ENCODE measurements around the gene TBX2.

Gene TBX2

DNA sequence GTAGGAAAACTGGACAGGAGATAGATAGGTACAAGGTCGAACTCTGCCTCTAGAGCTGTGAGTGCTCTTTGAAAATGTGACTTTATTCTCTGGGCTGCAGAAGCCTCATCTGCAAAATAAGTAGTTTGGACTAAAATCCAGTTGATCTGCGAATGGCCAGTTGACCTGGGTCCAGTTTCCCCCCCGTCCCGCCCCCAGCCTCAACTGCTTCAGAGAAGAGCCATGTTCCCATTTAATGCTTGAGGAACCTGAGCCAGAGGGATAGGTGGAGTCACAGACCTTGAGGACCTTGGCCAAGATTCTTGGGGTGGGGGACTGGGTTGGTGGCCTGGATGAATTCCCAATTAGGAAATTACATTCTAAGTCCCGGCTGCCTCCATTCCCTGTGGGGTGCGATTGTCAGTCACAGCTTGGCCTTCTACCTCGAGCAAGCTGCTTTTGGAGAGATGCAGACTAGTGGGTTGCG, 14.1 kb downstream of the TBX2 start:
- FAIRE-seq (no peak), DNase-seq (ENCODE audit: low spot score) (no peak)

DNA sequence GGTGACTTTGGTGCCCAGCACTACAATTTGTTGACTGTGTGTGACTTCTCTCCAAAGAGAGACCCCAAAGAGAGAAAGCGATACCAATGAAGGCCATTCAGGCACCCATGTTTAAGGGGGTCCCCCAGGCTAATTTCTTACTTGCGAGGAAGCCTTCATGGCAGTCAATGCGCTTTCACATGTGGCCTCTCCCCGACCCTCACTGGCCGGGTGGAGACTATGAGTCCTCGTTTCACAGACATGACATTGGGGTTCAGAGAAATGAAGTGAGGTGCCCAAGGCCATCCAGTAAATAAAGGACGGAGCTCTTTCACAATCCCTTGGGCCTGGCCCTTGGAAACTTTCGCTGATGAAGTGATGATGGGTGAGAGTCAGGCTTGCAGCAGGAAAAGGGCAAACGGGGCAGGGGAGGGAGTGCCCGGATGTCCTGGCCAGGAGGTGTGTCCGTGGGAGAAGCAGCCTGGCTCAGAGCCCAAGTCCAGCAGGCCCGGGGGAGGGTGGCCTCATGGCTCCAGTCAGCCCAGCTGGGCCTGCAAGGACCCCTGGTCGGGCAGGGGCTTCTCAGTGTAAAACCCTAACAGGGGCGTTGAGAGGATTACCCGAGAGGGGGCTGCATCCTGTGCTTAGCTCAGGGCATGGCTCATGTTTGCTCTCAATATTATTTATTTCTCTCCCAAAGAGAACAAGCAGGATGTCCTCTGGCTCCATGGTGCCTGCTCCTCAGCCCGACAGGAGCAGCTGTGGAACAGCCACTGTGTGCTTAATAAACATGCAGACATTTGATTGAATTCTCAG, 14.7 kb downstream of the TBX2 start:
- DNase-seq (ENCODE audit: low spot score) (no peak), FAIRE-seq (no peak)

DNA sequence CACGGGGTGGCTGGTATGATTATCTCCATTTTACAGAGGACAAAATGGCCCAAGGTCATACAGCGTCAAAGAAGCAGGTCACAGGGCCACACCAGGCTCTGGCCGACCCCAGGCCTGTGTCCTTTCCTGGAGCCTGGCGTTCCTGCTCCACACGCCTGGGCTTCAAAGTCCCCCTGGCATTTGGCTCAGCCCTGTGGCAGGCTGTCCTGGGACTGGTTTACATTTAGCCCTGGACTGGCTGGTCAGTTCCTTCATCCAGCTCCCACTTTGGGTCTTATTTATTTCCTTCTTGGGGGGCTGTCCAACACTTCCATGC, 15.3 kb downstream of the TBX2 start:
- FAIRE-seq (no peak), DNase-seq (ENCODE audit: low spot score) (no peak)

DNA sequence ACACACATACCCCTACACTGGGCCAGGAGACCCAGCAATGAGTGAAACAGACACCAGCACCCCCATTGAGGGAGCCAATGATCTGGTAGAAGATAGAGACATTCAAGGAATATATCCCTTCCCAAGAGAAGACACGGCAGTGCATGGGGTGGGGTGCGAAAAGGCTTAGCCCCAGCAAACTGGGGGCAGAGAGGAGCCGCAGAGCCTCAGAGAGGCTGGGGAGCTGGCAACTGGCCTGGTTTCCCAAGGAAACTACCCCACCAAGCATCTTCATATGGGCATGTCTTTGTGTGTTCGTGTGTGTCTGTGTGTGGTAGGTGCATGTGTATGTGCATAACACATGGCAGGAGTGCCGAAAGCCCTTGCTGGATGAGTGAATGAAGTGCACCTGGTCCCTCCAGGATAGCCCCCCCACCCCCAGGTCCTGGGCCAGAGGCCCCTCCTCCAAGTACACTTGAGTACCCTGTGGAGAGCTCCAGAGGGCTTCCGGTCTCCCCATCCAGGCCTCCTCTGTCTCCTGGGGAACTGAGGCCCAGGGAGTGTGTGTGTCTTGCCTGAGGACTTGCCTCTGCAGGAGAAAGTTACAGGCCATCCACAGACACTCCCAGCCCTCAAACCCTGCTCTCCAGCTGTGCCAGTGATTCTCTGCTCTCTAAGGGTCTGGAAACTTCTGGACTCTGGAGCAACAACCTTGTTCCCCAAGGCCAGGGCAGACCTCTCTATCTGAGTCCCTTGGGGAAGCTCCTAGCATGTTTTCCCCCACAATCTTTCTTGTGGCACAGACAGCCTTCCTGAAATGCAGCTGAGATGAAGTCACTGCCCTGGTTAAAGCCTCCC, 15.9 kb downstream of the TBX2 start:
- no peak for FAIRE-seq
- DNase-seq (ENCODE audit: low spot score), result no peak

DNA sequence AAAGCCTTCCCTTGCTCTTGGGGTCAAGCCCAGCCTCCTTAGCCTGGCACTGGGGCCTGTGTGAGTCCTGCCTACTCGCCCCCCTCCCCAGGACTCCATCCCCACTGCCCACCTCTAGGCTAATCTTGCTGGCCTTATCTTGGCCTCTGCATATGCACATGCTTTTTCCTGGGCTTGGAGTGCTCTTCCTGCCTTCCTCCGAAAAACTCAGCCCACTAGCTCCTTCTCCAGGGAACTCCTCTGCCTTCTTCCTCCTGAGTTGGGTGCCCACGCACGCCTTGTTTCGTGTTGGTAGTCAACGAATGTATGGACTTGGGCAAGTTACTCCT, 16.5 kb downstream of the TBX2 start:
- FAIRE-seq (no peak), DNase-seq (ENCODE audit: low spot score) (no peak)

DNA sequence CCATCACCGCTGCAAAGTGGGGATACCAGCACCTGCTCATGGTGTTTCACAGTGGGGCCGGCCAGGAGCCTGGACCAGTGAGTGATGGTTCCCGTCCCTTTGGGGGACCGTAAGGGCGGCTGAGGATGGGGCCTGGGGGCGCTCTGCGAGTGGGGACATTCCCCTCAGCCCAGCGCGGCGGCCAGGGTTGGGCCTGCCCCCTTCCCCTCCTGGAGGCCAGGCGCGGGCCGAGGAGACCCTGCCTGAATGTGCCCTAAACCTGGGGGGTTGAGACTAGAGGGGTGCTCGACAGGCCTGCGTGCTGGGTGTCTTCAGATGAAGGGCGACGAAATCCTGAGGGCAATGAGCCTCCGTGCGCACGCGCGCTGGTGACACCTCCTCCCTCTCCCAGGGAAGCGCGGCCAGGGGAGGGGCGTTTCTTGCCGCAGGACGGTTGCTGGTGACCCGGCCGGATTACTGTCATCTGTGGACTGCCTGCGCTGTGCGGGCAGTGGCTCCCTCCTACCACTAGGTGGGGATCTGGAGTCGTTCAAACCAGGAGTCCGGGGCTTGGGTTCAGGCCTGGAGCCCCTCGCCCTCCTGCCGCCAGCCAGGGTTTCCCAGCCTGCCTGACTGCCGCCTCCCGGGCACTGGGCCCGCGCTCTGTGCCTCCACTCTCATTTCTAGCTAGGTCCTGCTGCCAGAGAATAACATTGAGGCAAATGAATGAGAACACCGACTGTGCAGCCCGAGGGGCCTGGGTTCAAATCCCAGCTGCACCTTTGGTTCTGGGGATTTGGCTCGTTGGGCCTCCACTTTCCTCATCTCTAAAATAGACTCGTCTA, 17.1 kb downstream of the TBX2 start:
- FAIRE-seq, result no peak
- peak; percentile 78 for DNase-seq (ENCODE audit: low spot score)

DNA sequence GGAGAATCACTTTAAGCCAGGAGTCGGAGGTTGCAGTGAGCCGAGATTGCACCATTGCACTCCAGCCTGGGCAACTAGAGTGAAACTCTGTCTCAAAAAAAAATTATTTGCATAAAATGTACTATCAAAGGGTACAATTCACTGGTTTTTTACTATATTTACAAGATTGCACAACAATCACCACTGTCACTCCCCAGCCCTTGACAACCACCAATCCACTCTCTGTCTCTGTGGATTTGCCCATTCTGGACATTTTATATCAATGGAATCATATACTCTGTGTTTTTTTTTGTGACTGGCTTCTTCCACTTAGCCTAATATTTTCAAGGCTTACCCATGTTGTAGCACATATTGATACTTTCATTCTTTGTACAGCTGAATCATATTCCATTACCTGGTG, 18.8 kb downstream of the TBX2 start:
- no peak for DNase-seq (ENCODE audit: low spot score)
- FAIRE-seq, result no peak

DNA sequence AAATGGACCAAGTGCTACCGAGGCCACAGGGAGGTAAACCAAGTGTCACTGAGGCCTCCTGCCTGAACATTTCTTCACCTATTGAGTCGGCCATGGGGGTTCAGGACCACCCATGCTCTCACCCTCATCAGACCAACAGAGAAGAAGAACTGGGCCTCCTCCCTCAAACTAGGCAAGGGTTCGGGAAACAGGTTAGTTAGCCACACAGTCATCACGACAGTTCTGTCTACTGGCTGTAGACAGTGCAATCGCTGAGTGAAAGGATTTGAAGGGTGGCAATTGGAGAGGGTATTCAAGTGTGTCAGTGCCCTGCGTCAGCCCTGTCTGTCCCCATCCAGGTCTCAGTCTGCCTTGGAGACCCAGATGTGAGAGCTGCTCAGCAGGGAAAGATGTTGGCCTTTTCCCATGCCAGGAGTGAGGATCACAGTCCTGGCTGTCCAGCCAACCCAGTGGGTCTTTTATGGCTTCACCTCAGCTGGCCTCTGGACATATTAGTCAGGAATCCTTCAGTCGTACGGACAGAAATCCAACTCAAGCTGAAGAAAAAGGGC, 19.9 kb downstream of the TBX2 start:
- DNase-seq (ENCODE audit: low spot score), result no peak
- FAIRE-seq, result no peak

DNA sequence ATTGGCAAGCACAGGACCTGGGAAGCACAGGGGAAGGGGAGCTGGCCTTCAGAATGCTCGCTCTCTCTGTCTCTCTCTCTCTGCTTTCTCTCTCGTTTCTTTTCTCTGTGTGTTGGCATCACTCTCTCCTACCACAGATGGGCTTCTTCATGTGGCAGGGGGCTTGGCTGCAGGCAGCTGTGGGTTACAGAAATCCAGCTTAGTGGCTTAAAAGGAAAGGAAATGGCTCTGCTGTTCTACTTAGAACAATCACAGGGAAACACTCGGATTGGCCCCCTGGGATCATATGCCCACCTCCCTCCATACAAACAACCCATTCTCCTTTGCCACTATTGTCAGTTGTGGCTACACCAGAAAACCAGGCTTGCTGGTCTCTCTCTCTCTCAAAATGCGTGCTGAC, 20.4 kb downstream of the TBX2 start:
- FAIRE-seq, result no peak
- no peak for DNase-seq (ENCODE audit: low spot score)

DNA sequence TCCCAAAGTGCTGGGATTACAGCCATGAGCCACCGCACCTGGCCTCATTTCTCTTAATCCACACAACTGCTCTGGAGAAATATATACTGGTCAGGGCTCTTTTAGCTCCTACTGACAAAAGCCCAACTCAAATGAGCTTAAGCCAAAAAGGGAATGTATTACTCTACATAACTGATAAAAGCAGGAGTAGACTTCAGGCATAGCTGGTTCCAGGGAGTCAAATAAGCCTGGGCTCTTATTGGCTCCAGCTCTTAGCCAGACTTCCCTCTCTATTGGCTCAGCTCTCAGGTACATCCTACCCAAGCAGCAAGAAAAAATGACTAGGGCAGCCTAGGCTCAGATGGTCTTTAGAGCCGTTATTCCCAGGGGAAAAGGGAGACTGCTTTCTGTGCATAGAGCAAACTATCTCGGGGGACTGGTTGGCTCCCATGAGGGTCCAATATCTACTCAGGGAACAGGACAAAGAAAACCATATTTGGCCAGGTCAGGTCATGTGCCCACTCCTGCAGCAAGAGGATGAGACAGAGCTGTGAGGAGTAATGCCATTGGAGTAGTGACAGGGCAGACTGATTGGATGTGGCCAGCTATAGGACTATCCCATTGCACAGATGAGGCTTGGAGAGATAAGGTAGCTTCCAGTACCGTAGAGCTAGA, 21.2 kb downstream of the TBX2 start:
- DNase-seq (ENCODE audit: low spot score) (no peak), FAIRE-seq (no peak)

DNA sequence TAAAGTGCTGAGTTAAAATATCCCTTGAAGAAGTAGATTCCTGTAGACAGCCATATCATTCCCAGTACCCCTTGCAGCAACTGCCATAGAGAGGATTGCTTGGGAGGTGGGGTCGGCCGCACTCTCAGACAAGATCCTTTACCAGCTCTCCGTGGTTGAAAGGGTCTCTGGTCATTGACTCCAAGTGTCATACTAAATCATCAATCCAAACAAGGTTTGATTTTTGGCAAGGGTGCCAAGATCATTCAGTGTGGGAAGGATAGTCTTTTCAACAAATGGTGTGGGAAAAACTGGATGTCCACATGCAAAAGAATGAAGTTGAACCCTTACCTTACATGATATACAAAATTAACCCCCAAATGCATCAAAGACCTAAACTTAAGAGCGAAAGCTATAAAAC, 21.8 kb downstream of the TBX2 start:
- no peak for FAIRE-seq
- no peak for DNase-seq (ENCODE audit: low spot score)

DNA sequence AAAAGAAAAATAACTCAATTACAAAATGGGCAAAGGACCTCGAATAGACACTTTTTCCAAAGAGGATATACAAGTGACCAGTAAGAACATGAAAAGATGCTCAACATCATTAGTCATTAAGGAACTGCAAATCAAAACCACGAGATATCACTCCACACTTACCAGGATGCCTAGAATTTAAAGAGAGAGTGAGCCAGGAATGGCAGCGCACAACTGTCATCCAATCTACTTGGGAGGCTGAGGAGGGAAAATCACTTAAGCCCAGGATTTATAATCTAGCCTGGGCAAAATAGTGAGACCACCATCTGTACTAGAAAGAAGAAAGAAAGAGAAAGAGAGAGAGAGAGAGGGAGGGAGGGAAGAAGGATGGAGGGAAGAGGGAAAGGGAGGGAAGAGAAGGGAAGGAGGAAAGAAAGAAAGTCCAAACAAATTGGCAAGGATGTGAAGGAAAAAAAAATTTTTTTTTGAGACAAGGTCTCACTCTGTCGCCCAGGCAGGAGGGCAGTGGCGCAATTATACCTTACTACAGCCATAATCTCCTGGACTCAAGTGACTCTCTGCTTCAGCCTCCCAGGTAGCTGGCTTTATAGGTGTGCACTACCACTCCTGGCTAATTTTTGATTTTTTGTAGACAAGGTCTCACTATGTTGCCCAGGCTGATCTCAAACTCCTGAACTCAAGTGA, 22.6 kb downstream of the TBX2 start:
- FAIRE-seq (no peak), DNase-seq (ENCODE audit: low spot score) (no peak)

DNA sequence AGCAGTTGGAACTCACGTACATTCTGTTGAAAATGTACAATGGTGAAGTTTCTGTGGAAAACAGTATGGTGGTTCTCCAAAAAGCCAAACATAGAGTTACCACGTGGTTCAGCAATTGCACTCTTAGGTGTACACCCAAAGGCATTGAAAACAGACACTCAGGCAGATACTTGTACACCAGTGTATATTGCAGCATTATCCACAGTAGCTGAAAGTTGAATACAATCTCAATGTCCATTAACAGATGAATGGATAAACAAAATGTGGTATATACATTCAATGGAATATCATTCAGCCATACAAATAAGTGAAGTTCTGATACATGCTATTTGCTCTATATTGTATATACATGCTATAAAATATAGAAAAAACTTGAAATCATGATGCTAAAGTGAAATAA, 23.2 kb downstream of the TBX2 start:
- FAIRE-seq (no peak), DNase-seq (ENCODE audit: low spot score) (no peak)

DNA sequence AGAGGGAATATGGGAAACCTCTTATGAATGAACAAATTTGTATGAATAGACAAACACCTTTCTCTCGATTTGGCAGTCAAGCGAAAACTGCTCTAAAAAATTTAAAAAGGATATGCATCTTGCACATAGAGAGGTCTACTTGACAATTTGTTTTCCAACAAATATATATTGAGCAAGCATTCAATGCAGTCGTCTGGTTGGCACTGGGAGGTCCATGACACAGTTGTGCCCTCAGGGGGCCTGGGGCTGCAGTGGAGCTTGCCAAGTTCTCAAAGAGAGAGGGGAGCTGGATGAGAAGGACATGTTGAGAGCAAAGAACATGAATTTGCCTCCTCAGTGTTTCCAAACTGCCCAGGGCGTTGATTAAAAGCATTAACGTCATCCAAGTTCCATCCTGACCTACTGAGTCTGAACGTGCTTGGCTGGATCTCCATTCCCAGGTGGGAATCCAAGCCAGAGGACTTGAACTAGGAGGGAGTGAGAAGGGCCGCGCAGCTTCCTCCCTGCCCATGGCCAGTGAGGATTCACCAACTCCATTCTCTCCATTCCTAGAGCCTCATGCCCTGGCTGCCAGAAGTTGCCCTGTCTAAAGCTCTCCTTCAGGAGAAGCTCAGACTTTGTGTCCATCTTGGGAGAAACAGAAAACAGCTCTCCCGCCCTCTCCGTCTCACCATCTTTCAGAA, 24.5 kb downstream of the TBX2 start:
- DNase-seq (ENCODE audit: low spot score), result no peak
- FAIRE-seq, result no peak

DNA sequence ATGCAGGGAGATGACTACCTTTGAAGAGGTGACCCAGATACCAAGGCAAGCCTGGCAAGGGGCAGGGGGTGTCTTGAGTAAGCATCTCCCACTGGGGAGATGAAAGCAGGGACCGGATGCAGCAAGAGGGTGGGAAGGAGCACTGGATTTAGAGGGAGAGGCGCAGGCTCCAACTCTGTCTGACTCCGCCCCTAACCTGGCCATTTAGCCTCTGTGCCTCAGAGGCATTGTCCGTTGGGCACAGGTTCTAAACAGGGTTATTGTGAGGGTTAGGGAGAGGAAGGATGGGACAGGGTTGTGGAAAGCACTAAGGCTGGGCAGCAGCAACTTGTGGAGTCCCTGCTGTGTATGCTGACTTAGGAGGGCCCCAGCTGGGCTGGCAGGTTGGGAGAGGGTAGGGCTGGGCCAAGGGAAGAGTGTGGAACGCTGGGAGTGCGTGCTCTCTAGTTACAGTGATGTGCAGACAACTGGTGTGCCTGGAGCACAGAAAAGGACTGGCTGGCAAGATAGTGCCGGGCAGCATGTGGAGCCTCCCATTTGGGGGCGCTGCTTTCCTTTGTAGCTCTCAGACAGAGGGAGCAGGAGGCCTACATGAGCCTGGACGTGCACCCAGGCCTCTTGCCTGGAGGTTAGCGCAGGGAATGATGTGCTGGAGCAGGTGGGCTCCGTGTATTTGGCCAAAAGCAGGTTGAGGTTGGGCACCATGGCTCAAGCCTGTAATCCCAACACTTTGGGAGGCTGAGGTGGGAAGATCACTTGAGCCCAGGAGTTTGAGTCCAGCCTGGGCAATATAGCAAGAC, 26.2 kb downstream of the TBX2 start:
- DNase-seq (ENCODE audit: low spot score) (no peak), FAIRE-seq (no peak)

DNA sequence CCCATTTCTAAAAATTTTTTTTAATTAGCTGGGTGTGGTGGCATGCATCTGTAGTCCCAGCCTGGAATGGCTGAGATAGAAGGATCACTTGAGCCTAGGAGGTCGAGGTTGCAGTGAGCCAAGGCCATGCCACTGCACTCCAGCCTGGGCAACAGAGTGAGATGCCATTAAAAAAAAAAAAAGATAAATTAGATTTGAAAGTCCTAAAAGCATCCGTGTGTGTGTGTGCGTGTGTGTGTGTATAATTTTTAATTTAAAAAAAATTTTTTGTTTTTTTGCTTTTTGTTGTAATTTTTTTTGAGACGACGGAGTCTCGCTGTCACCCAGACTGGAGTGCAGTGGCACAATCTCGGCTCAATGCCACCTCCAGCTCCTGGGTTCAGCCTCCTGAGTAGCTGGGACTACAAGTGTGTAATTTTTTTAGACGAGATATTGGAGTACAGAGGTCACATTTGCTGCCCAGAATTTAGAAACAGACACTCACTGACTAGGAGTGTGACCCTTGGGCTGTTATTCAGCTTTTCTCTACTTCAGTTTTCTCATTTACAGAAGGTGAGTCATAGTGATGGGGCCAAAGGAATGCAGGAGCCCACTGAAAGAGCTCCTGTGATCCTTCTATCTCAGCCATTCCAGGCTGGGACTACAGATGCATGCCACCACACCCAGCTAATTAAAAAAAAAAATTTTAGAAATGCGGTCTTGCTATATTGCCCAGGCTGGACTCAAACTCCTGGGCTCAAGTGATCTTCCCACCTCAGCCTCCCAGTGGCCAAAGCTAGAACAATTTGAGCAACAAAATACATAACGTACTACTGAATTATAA, 27.1 kb downstream of the TBX2 start:
- DNase-seq (ENCODE audit: low spot score), result peak; percentile 82
- peak; percentile 84 for FAIRE-seq

DNA sequence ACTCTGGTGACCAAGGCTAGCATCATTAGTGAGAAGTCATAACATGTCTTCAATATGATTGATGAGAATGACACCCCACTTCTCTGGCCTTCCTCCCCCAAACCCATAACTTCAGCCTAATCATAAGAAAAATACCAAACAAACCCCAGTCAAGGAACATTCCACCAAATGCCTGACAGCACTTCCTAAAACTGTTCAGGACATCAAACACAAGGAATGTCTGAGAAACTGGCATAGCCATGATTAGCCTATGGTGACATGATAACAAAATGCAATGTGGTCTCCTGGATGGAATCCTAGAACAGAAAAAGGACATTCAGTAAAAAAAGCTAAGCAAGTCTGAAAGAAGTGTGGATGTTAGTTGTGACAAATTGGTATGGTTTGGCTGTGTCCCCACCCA, 27.9 kb downstream of the TBX2 start:
- DNase-seq (ENCODE audit: low spot score) (peak; percentile 19), FAIRE-seq (no peak)

DNA sequence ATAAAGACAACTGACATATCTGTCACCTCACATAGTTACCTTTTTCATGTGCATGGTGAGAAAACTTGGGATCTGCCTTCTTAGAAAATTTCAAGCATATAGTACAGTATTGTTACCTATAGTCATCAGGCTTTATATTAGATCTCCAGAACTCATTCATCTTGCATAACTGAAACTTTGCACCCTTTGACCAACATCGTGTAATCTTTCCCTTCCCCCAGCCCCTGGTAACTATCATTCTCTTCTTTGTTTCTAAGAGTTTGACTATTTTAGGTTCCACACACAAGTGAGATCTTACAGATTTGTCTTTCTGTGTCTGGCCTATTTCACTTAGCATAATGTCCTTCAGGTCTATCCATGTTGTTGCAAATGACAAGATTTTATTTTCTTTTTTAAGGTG, 29.6 kb downstream of the TBX2 start:
- no peak for FAIRE-seq
- no peak for DNase-seq (ENCODE audit: low spot score)

Data from RCC 7860 (cell line).